ENCODE data around the gene C1QB.
A peak's percentile ranks its signal among the peaks of the same experiment; 100 is the strongest.
"Not testable (repeated sequence)": the region's sequence is repeated elsewhere in the genome, so short reads cannot be mapped to it uniquely, and the experiment has no call there.

Gene C1QB

GRCh38 chr1:22671999-22672398 is 19.0 kb downstream of the C1QB start:
- Histone ChIP-seq H3K4me3 (ENCODE audit: low read length) (no peak overlapping the region), H3K4me1 (ENCODE audit: insufficient read depth, low read length) (no peaks in the 10 kb centered on the region; the same call in 1 of the 2 replicates), H3K36me3 (ENCODE audit: insufficient read depth, low read depth, low read length) (no peaks in the 10 kb centered on the region), H3K9ac (ENCODE audit: low read depth, low read length) (no peak overlapping the region), H3K27me3 (ENCODE audit: insufficient read depth, low read length) (no peaks in the 10 kb centered on the region; the same call in 1 of the 2 replicates), H3K27ac (ENCODE audit: low read length) (no peak overlapping the region), H3K9me3 (ENCODE audit: insufficient read depth, low read depth, low read length) (no peaks in the 10 kb centered on the region)

GRCh38 chr1:22673486-22674409 is 20.7 kb downstream of the C1QB start:
- H3K36me3 ChIP-seq (ENCODE audit: insufficient read depth, low read depth, low read length), result no peaks in the 10 kb centered on the region
- no peaks in the 10 kb centered on the region; the same call in 1 of the 2 replicates for H3K4me1 ChIP-seq (ENCODE audit: insufficient read depth, low read length)
- H3K9ac ChIP-seq (ENCODE audit: low read depth, low read length), result no peak overlapping the region
- no peak overlapping the region for H3K27ac ChIP-seq (ENCODE audit: low read length)
- no peaks in the 10 kb centered on the region for H3K27me3 ChIP-seq (ENCODE audit: insufficient read depth, low read length)
- peak overlapping the region; percentile 52; the same call in 1 of the 2 replicates for H3K4me3 ChIP-seq (ENCODE audit: low read length)
- H3K9me3 ChIP-seq (ENCODE audit: insufficient read depth, low read depth, low read length), result no peaks in the 10 kb centered on the region

- no peak overlapping the region for H3K9ac ChIP-seq (ENCODE audit: low read depth, low read length)
- H3K27me3 ChIP-seq (ENCODE audit: insufficient read depth, low read length), result no peaks in the 10 kb centered on the region
- H3K4me1 ChIP-seq (ENCODE audit: insufficient read depth, low read length), result no peaks in the 10 kb centered on the region; the same call in 1 of the 2 replicates
- H3K36me3 ChIP-seq (ENCODE audit: insufficient read depth, low read depth, low read length), result no peaks in the 10 kb centered on the region
- no peak overlapping the region for H3K27ac ChIP-seq (ENCODE audit: low read length)
- no peaks in the 10 kb centered on the region for H3K9me3 ChIP-seq (ENCODE audit: insufficient read depth, low read depth, low read length)
- no peak overlapping the region for H3K4me3 ChIP-seq (ENCODE audit: low read length)
Observed at GRCh38 chr1:22674410-22674749, 21.3 kb downstream of the C1QB start.

- H3K9ac ChIP-seq (ENCODE audit: low read depth, low read length); H3K27ac ChIP-seq (ENCODE audit: low read length); H3K4me1 ChIP-seq (ENCODE audit: insufficient read depth, low read length); H3K36me3 ChIP-seq (ENCODE audit: insufficient read depth, low read depth, low read length); H3K4me3 ChIP-seq (ENCODE audit: low read length); H3K9me3 ChIP-seq (ENCODE audit: insufficient read depth, low read depth, low read length); H3K27me3 ChIP-seq (ENCODE audit: insufficient read depth, low read length): not testable (repeated sequence)
Observed at GRCh38 chr1:22676151-22676550, 23.1 kb downstream of the C1QB start.

- no peaks in the 10 kb centered on the region for H3K9me3 ChIP-seq (ENCODE audit: insufficient read depth, low read depth, low read length)
- no peaks in the 10 kb centered on the region for H3K27me3 ChIP-seq (ENCODE audit: insufficient read depth, low read length)
- H3K4me3 ChIP-seq (ENCODE audit: low read length), result no peak overlapping the region
- no peak overlapping the region for H3K9ac ChIP-seq (ENCODE audit: low read depth, low read length)
- no peaks in the 10 kb centered on the region for H3K36me3 ChIP-seq (ENCODE audit: insufficient read depth, low read depth, low read length)
- no peaks in the 10 kb centered on the region; the same call in 1 of the 2 replicates for H3K4me1 ChIP-seq (ENCODE audit: insufficient read depth, low read length)
- H3K27ac ChIP-seq (ENCODE audit: low read length), result no peak overlapping the region
Observed at GRCh38 chr1:22676916-22677583, 24.0 kb downstream of the C1QB start.

- no peaks in the 10 kb centered on the region for H3K36me3 ChIP-seq (ENCODE audit: insufficient read depth, low read depth, low read length)
- no peaks in the 10 kb centered on the region; the same call in 1 of the 2 replicates for H3K4me1 ChIP-seq (ENCODE audit: insufficient read depth, low read length)
- no peak overlapping the region for H3K9ac ChIP-seq (ENCODE audit: low read depth, low read length)
- H3K4me3 ChIP-seq (ENCODE audit: low read length), result no peak overlapping the region
- H3K27me3 ChIP-seq (ENCODE audit: insufficient read depth, low read length), result no peaks in the 10 kb centered on the region
- no peak overlapping the region for H3K27ac ChIP-seq (ENCODE audit: low read length)
- H3K9me3 ChIP-seq (ENCODE audit: insufficient read depth, low read depth, low read length), result no peaks in the 10 kb centered on the region
Observed at GRCh38 chr1:22677931-22678896, 25.2 kb downstream of the C1QB start.

- Histone ChIP-seq H3K4me3 (ENCODE audit: low read length) (no peak overlapping the region), H3K27me3 (ENCODE audit: insufficient read depth, low read length) (no peaks in the 10 kb centered on the region), H3K36me3 (ENCODE audit: insufficient read depth, low read depth, low read length) (no peaks in the 10 kb centered on the region), H3K9ac (ENCODE audit: low read depth, low read length) (no peak overlapping the region), H3K9me3 (ENCODE audit: insufficient read depth, low read depth, low read length) (no peaks in the 10 kb centered on the region), H3K27ac (ENCODE audit: low read length) (no peak overlapping the region), H3K4me1 (ENCODE audit: insufficient read depth, low read length) (no peaks in the 10 kb centered on the region; the same call in 1 of the 2 replicates)
Observed at GRCh38 chr1:22680726-22681125, 27.7 kb downstream of the C1QB start.

- no peak overlapping the region for H3K4me3 ChIP-seq (ENCODE audit: low read length)
- H3K4me1 ChIP-seq (ENCODE audit: insufficient read depth, low read length), result no peaks in the 10 kb centered on the region; the same call in 1 of the 2 replicates
- no peaks in the 10 kb centered on the region for H3K9me3 ChIP-seq (ENCODE audit: insufficient read depth, low read depth, low read length)
- no peak overlapping the region for H3K27ac ChIP-seq (ENCODE audit: low read length)
- H3K36me3 ChIP-seq (ENCODE audit: insufficient read depth, low read depth, low read length), result no peaks in the 10 kb centered on the region
- no peak overlapping the region for H3K9ac ChIP-seq (ENCODE audit: low read depth, low read length)
- H3K27me3 ChIP-seq (ENCODE audit: insufficient read depth, low read length), result no peaks in the 10 kb centered on the region
Observed at GRCh38 chr1:22681556-22682276, 28.7 kb downstream of the C1QB start.

GRCh38 chr1:22683547-22683946 is 30.5 kb downstream of the C1QB start:
- no peaks in the 10 kb centered on the region for H3K4me1 ChIP-seq (ENCODE audit: insufficient read depth, low read length)

GRCh38 chr1:22685591-22686059 is 32.6 kb downstream of the C1QB start:
- Histone ChIP-seq H3K36me3 (ENCODE audit: insufficient read depth, low read depth, low read length) (no peaks in the 10 kb centered on the region), H3K4me1 (ENCODE audit: insufficient read depth, low read length) (no peaks in the 10 kb centered on the region; the same call in 1 of the 2 replicates), H3K4me3 (ENCODE audit: low read length) (no peak overlapping the region), H3K9me3 (ENCODE audit: insufficient read depth, low read depth, low read length) (no peaks in the 10 kb centered on the region), H3K27me3 (ENCODE audit: insufficient read depth, low read length) (no peaks in the 10 kb centered on the region), H3K27ac (ENCODE audit: low read length) (no peak overlapping the region), H3K9ac (ENCODE audit: low read depth, low read length) (no peak overlapping the region; the same call in 1 of the 2 replicates)

More at GRCh38 chr1:22683547-22683946, 30.5 kb downstream of the C1QB start:
- Histone ChIP-seq H3K9ac (ENCODE audit: low read depth, low read length) (no peak overlapping the region), H3K9me3 (ENCODE audit: insufficient read depth, low read depth, low read length) (no peaks in the 10 kb centered on the region), H3K27ac (ENCODE audit: low read length) (no peak overlapping the region), H3K27me3 (ENCODE audit: insufficient read depth, low read length) (no peaks in the 10 kb centered on the region), H3K4me3 (ENCODE audit: low read length) (no peak overlapping the region), H3K36me3 (ENCODE audit: insufficient read depth, low read depth, low read length) (no peaks in the 10 kb centered on the region)

All from iPS-20b (cell line).